ENCODE results near the gene ST6GAL1. TPM values are rescaled to one million over a fixed set of nuclear protein-coding genes. Genes with fewer than 3 reads are reported as not detected.

The ST6GAL1 gene
- total and polyA plus RNA-seq, 2 of the 8 experiments (the other 6 are each of a cell fraction or from before 2014, with no cell fraction given) = 62.8 to 80.9 TPM

DNA sequence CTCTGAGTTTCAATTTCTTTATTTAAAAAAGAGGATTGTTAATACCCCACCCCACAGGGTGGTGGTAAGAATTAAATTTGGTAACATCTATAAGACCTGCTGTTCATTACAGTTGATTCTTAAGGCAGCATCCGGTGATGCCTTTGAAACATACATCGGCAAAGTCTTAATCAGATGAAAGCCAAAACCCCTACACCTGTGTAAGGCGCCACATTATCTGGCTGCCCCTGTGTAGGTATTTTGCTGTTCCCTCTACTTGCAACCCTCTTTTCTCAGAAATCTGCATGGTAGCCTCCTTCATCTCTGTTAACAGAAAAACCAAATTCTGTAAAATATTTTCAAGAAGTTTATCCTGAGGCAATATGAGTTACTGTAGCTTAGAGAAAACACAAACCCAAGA is 90.0 kb downstream of the ST6GAL1 start (continued):
- TF ChIP-seq, protein P1, sequence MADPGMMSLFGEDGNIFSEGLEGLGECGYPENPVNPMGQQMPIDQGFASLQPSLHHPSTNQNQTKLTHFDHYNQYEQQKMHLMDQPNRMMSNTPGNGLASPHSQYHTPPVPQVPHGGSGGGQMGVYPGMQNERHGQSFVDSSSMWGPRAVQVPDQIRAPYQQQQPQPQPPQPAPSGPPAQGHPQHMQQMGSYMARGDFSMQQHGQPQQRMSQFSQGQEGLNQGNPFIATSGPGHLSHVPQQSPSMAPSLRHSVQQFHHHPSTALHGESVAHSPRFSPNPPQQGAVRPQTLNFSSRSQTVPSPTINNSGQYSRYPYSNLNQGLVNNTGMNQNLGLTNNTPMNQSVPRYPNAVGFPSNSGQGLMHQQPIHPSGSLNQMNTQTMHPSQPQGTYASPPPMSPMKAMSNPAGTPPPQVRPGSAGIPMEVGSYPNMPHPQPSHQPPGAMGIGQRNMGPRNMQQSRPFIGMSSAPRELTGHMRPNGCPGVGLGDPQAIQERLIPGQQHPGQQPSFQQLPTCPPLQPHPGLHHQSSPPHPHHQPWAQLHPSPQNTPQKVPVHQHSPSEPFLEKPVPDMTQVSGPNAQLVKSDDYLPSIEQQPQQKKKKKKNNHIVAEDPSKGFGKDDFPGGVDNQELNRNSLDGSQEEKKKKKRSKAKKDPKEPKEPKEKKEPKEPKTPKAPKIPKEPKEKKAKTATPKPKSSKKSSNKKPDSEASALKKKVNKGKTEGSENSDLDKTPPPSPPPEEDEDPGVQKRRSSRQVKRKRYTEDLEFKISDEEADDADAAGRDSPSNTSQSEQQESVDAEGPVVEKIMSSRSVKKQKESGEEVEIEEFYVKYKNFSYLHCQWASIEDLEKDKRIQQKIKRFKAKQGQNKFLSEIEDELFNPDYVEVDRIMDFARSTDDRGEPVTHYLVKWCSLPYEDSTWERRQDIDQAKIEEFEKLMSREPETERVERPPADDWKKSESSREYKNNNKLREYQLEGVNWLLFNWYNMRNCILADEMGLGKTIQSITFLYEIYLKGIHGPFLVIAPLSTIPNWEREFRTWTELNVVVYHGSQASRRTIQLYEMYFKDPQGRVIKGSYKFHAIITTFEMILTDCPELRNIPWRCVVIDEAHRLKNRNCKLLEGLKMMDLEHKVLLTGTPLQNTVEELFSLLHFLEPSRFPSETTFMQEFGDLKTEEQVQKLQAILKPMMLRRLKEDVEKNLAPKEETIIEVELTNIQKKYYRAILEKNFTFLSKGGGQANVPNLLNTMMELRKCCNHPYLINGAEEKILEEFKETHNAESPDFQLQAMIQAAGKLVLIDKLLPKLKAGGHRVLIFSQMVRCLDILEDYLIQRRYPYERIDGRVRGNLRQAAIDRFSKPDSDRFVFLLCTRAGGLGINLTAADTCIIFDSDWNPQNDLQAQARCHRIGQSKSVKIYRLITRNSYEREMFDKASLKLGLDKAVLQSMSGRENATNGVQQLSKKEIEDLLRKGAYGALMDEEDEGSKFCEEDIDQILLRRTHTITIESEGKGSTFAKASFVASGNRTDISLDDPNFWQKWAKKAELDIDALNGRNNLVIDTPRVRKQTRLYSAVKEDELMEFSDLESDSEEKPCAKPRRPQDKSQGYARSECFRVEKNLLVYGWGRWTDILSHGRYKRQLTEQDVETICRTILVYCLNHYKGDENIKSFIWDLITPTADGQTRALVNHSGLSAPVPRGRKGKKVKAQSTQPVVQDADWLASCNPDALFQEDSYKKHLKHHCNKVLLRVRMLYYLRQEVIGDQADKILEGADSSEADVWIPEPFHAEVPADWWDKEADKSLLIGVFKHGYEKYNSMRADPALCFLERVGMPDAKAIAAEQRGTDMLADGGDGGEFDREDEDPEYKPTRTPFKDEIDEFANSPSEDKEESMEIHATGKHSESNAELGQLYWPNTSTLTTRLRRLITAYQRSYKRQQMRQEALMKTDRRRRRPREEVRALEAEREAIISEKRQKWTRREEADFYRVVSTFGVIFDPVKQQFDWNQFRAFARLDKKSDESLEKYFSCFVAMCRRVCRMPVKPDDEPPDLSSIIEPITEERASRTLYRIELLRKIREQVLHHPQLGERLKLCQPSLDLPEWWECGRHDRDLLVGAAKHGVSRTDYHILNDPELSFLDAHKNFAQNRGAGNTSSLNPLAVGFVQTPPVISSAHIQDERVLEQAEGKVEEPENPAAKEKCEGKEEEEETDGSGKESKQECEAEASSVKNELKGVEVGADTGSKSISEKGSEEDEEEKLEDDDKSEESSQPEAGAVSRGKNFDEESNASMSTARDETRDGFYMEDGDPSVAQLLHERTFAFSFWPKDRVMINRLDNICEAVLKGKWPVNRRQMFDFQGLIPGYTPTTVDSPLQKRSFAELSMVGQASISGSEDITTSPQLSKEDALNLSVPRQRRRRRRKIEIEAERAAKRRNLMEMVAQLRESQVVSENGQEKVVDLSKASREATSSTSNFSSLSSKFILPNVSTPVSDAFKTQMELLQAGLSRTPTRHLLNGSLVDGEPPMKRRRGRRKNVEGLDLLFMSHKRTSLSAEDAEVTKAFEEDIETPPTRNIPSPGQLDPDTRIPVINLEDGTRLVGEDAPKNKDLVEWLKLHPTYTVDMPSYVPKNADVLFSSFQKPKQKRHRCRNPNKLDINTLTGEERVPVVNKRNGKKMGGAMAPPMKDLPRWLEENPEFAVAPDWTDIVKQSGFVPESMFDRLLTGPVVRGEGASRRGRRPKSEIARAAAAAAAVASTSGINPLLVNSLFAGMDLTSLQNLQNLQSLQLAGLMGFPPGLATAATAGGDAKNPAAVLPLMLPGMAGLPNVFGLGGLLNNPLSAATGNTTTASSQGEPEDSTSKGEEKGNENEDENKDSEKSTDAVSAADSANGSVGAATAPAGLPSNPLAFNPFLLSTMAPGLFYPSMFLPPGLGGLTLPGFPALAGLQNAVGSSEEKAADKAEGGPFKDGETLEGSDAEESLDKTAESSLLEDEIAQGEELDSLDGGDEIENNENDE (IDR thresholded peaks at IDR 0.05; ENCODE audit: insufficient replicate concordance, low read length) = no peak
- no peak for TF ChIP-seq SIRT6 (IDR thresholded peaks at IDR 0.05; ENCODE audit: low read length)
- no peak for TF ChIP-seq EZH2 (IDR thresholded peaks at IDR 0.05; ENCODE audit: low read depth, low read length, severe bottlenecking)

Measured in H1 (cell line).